Measurements from ENCODE around the gene SQSTM1.

Gene SQSTM1

DNA sequence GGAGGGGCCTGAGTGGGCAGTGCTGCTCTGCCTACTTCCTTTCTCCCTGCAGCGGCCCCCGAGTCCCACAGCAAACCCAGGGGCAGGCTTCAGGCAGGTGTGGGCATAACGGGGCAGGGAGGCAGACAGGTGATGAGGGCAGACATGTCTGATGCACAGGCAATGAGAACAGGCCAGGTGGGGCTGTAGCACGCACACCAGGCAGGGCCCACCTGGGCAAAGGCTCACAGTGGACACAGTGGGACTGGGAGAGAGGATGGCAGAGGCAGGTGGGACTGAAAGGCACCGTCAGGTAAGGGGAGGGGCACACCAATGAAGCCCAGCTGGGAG is 21.1 kb upstream of the SQSTM1 start:
- TF ChIP-seq CTCF (IDR thresholded peaks at IDR 0.05): no peak
- no peak overlapping the region for H3K9ac ChIP-seq
- no peaks in the 10 kb centered on the region for H3K9me3 ChIP-seq (ENCODE audit: control insufficient read depth, low read length)
- no peaks in the 10 kb centered on the region for H3K27me3 ChIP-seq (ENCODE audit: control insufficient read depth, insufficient read depth, low read length)
- H3K4me1 ChIP-seq: peaks cover 4% of the 10 kb centered on the region
- H2AFZ ChIP-seq: no peak overlapping the region
- H3K36me3 ChIP-seq (ENCODE audit: control insufficient read depth, insufficient read depth, low read length): no peaks in the 10 kb centered on the region
- H3K79me2 ChIP-seq: peaks cover 17% of the 10 kb centered on the region
- no peak overlapping the region for H3K27ac ChIP-seq
- no peak overlapping the region for H3K4me2 ChIP-seq (ENCODE audit: low read length)
- no peak overlapping the region for H3K4me3 ChIP-seq (ENCODE audit: low read depth, low read length)

DNA sequence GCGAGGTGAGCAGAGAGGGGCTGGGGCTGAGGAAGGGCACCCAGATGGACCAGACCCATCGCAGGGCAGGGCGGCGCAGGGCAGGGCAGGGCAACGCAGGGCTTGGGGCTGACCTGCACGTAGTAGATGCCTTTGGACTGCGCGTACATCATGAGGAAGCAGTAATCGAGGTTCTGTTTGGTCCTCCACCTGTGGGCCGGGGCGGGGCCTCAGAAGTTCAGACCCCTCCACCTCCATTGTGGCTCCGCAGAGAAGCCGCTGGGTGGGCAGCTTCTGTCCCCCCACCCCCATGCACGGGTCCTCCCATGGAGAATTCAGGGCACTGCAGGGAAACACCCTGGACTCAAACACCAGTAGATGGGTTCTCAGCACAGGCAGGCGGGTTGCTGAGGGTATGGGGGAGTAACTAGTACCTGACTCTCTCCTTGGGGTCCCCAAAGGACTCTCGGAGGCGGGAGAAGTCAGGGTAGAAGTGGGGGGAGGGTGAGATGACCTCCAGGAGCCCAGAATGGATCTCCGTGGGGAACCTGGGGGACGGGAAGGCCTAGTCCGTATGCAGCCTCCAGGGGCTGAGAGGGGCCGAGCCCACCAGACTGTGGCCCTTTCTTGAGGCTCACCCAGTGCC is 20.5 kb upstream of the SQSTM1 start:
- no peaks in the 10 kb centered on the region for H3K36me3 ChIP-seq (ENCODE audit: control insufficient read depth, insufficient read depth, low read length)
- no peak overlapping the region for H3K27ac ChIP-seq
- H3K4me1 ChIP-seq: peaks cover 10% of the 10 kb centered on the region

GRCh38 chr5:179800696-179801201 is 20.0 kb upstream of the SQSTM1 start:
- no peaks in the 10 kb centered on the region for H3K27me3 ChIP-seq (ENCODE audit: control insufficient read depth, insufficient read depth, low read length)
- H3K4me3 ChIP-seq (ENCODE audit: low read depth, low read length): no peak overlapping the region
- TF ChIP-seq CTCF (IDR thresholded peaks at IDR 0.05): no peak
- no peak overlapping the region for H3K27ac ChIP-seq
- H3K4me1 ChIP-seq: peaks cover 11% of the 10 kb centered on the region
- no peaks in the 10 kb centered on the region for H3K9me3 ChIP-seq (ENCODE audit: control insufficient read depth, low read length)
- no peak overlapping the region for H2AFZ ChIP-seq
- H3K4me2 ChIP-seq (ENCODE audit: low read length): no peak overlapping the region
- H3K9ac ChIP-seq: no peak overlapping the region
- peaks cover 27% of the 10 kb centered on the region for H3K79me2 ChIP-seq
- no peaks in the 10 kb centered on the region for H3K36me3 ChIP-seq (ENCODE audit: control insufficient read depth, insufficient read depth, low read length)

More for the DNA sequence above, 20.5 kb upstream of the SQSTM1 start:
- TF ChIP-seq CTCF (IDR thresholded peaks at IDR 0.05): no peak
- H3K9ac ChIP-seq: no peak overlapping the region
- H2AFZ ChIP-seq: no peak overlapping the region
- no peaks in the 10 kb centered on the region for H3K9me3 ChIP-seq (ENCODE audit: control insufficient read depth, low read length)
- peaks cover 22% of the 10 kb centered on the region for H3K79me2 ChIP-seq
- no peak overlapping the region for H3K4me3 ChIP-seq (ENCODE audit: low read depth, low read length)
- H3K4me2 ChIP-seq (ENCODE audit: low read length): no peak overlapping the region
- no peaks in the 10 kb centered on the region for H3K27me3 ChIP-seq (ENCODE audit: control insufficient read depth, insufficient read depth, low read length)

DNA sequence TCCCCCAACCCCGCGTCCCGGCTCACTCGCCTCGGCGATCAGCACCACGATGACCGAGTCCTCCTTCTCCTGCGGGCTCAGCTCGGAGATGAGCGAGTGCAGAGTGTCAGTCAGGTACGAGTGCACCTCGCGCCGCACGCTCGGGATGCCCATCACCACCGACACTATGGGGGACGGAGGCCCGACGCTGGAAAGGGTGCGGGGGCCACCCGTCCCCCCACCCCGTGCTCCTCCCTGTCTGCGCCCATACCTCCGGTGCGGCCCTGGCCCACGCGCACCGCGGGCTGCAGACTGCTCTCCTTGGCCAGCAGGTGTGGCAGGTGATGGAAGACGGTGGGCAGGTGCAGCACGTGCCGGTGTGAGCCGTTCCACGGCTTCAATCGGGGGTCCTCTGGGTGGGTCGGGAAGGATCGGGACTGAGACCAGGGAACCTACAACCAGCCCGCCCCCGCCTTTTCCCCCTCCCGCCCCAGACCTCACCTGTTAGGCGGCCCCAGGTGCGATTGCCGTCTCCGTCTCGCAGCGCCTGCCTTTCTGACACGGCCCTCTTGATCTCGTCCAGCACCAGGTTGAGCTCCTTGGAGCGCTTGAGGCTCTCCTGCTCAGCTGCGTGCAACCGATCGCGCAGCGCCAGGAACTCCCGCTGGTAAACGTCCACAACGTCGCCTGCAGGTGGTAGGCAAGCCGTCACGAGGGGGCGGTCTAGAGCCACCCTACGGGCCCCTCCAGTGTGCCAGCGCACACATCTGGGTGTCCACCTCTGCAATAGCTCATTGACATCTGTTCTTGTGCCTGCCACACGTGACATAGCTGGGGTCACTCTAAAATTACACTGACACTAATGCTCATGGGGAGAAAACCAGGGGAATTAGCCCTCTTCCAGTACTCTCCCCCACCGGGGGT is 19.1 kb upstream of the SQSTM1 start:
- Histone ChIP-seq H2AFZ (no peak overlapping the region), H3K9me3 (ENCODE audit: control insufficient read depth, low read length) (no peaks in the 10 kb centered on the region), H3K9ac (no peak overlapping the region), H3K27me3 (ENCODE audit: control insufficient read depth, insufficient read depth, low read length) (no peaks in the 10 kb centered on the region), H3K79me2 (peaks cover 27% of the 10 kb centered on the region), H3K4me2 (ENCODE audit: low read length) (no peak overlapping the region), H3K4me1 (peaks cover 11% of the 10 kb centered on the region), H3K4me3 (ENCODE audit: low read depth, low read length) (no peak overlapping the region), H3K27ac (no peak overlapping the region), H3K36me3 (ENCODE audit: control insufficient read depth, insufficient read depth, low read length) (no peaks in the 10 kb centered on the region)
- TF ChIP-seq CTCF (IDR thresholded peaks at IDR 0.05): peak; percentile 87

All from parathyroid adenoma (tissue), 2 donors.